H1 (cell line): ENCODE data around the gene OGT. TPM values are rescaled to one million over a fixed set of nuclear protein-coding genes. Genes with fewer than 3 reads are reported as not detected.

Source experiments
- CTCF ChIA-PET: fragments of 300-600 bp; sonication (Branson Sonifier 250); formaldehyde crosslinking; loops from one replicate; lab custom pipeline; 2021; ENCODE audit not compliant: partially characterized antibody; lab: Charles Lee
- POLR2A ChIA-PET: fragments of 300-600 bp; sonication (Branson Sonifier 250); formaldehyde crosslinking; loops from one replicate; lab custom pipeline; 2021; ENCODE audit warnings: inconsistent platforms; ENCODE audit not compliant: partially characterized antibody; lab: Charles Lee
- DNase-seq, 2 experiments: peaks; one replicate each; pipeline versions ENCODE4 v3.0.0 to v3.0.0-alpha.2; 2010 to 2022; ENCODE audit warnings: low spot score in 2 of 2, low read depth in 1 of 2, mixed read lengths in 1 of 2
- FAIRE-seq: peaks from 2 replicates; lab custom pipeline; 2011; peaks lifted over from hg19 to GRCh38; lab: Jason Lieb, UNC
- H2AFZ ChIP-seq: 2 replicates; pipeline ENCODE4 v1.8.1; 2012; ENCODE audit warnings: low read length, inconsistent platforms
- H2AK5ac ChIP-seq: 2 replicates; pipeline ENCODE4 v1.6.1; 2013; ENCODE audit warnings: low read depth, low read length
- H2BK120ac ChIP-seq: replicated peaks from 2 replicates; pipeline ENCODE3; 2013; ENCODE audit warnings: low read depth, low read length, inconsistent platforms
- H2BK12ac ChIP-seq: 2 replicates; pipeline ENCODE4 v1.6.1; 2013; ENCODE audit warnings: low read depth, low read length
- H2BK15ac ChIP-seq: 2 replicates; pipeline ENCODE4 v1.6.1; 2013; ENCODE audit warnings: low read length
- H2BK20ac ChIP-seq: 2 replicates; pipeline ENCODE4 v1.6.1; 2013; ENCODE audit warnings: low read length
- H2BK5ac ChIP-seq: 2 replicates; pipeline ENCODE4 v1.6.1; 2013; ENCODE audit warnings: low read depth, low read length
- H3K14ac ChIP-seq: 2 replicates; pipeline ENCODE4 v1.6.1; 2013; ENCODE audit warnings: inconsistent platforms; ENCODE audit not compliant: insufficient read length
- H3K18ac ChIP-seq: 2 replicates; pipeline ENCODE4 v1.6.1; 2013; ENCODE audit warnings: low read length; ENCODE audit errors: extremely low read depth
- H3K23ac ChIP-seq: 2 replicates; pipeline ENCODE4 v1.6.1; 2013; ENCODE audit warnings: inconsistent platforms; ENCODE audit not compliant: insufficient read length
- H3K23me2 ChIP-seq: 2 replicates; pipeline ENCODE4 v1.6.1; 2013; ENCODE audit warnings: low read depth, low read length
- H3K27ac ChIP-seq: 2 replicates; pipeline ENCODE4 v1.6.1; 2011; ENCODE audit warnings: low read depth, low read length, inconsistent platforms
- H3K27me3 ChIP-seq, 4 experiments: replicated peaks in 1 of 4; 1 replicate in 1 of 4; 2 replicates in 3 of 4; pipeline versions ENCODE4 v1.6.1 to v1.8.1; 2011 to 2013; ENCODE audit warnings: low read length in 3 of 4, mild to moderate bottlenecking in 3 of 4, inconsistent platforms in 2 of 4, mixed read lengths in 2 of 4, moderate library complexity in 1 of 4; ENCODE audit not compliant: control insufficient read depth in 3 of 4, insufficient read depth in 3 of 4; ENCODE audit errors: extremely low read depth in 1 of 4
- H3K36me3 ChIP-seq, 4 experiments: 2 replicates each; pipeline versions ENCODE4 v1.6.1 to v1.8.1; 2011 to 2013; ENCODE audit warnings: mild to moderate bottlenecking in 4 of 4, low read length in 3 of 4, moderate library complexity in 2 of 4, control low read depth in 1 of 4, inconsistent platforms in 1 of 4; ENCODE audit not compliant: insufficient read depth in 4 of 4, control insufficient read depth in 2 of 4
- H3K4ac ChIP-seq: replicated peaks from 2 replicates; pipeline ENCODE3; 2013; ENCODE audit warnings: low read length, low read depth, mixed read lengths, inconsistent platforms; ENCODE audit not compliant: insufficient read length
- H3K4me1 ChIP-seq, 4 experiments: replicated peaks in 1 of 4; 1 replicate in 1 of 4; 2 replicates in 3 of 4; pipeline versions ENCODE4 v1.6.1 to v1.8.1; 2011 to 2013; ENCODE audit warnings: low read length in 3 of 4, inconsistent platforms in 2 of 4, mixed read lengths in 1 of 4; ENCODE audit not compliant: insufficient read depth in 4 of 4, control insufficient read depth in 3 of 4
- H3K4me2 ChIP-seq, 2 experiments: 2 replicates each; pipeline versions ENCODE4 v1.6.1 to v1.8.1; 2011 to 2013; ENCODE audit warnings: low read depth in 2 of 2, low read length in 2 of 2, control low read depth in 1 of 2, inconsistent platforms in 1 of 2, mild to moderate bottlenecking in 1 of 2; ENCODE audit not compliant: insufficient read depth in 1 of 2
- H3K4me3 ChIP-seq, 4 experiments: fragments of 200-600, 300-600 bp in 1 of 4; sonication (generic), shearing (Covaris generic), sonication (Bioruptor Twin) in 1 of 4; 2 replicates each; pipeline versions ENCODE4 v1.5.1 to v1.8.1; 2011 to 2016; ENCODE audit warnings: low read length in 4 of 4, low read depth in 3 of 4, control low read depth in 2 of 4, inconsistent platforms in 2 of 4, mild to moderate bottlenecking in 2 of 4, mixed read lengths in 1 of 4, moderate library complexity in 1 of 4; ENCODE audit not compliant: insufficient read depth in 2 of 4; ENCODE audit errors: extremely low read depth in 1 of 4
- H3K56ac ChIP-seq: replicated peaks from 2 replicates; pipeline ENCODE3; 2013; ENCODE audit warnings: low read depth, mild to moderate bottlenecking, mixed read lengths, low read length, inconsistent platforms; ENCODE audit not compliant: insufficient read length
- H3K79me1 ChIP-seq: 2 replicates; pipeline ENCODE4 v1.6.1; 2013; ENCODE audit warnings: low read depth, low read length, control low read depth
- H3K79me2 ChIP-seq, 2 experiments: 2 replicates each; pipeline versions ENCODE4 v1.6.1 to v1.8.1; 2012 to 2013; ENCODE audit warnings: low read length in 2 of 2, mild to moderate bottlenecking in 2 of 2, inconsistent platforms in 1 of 2; ENCODE audit not compliant: insufficient read depth in 2 of 2, control insufficient read depth in 1 of 2
- H3K9ac ChIP-seq, 4 experiments: replicated peaks in 1 of 4; 1 replicate in 1 of 4; 2 replicates in 3 of 4; pipeline versions ENCODE4 v1.6.1 to v1.8.1; 2011 to 2013; ENCODE audit warnings: low read depth in 3 of 4, low read length in 3 of 4, control low read depth in 2 of 4, mild to moderate bottlenecking in 2 of 4, moderate library complexity in 2 of 4, inconsistent platforms in 1 of 4; ENCODE audit errors: extremely low read depth in 1 of 4
- H3K9me3 ChIP-seq, 2 experiments: 2 replicates each; pipeline versions ENCODE4 v1.6.1 to v1.8.1; 2012 to 2013; ENCODE audit warnings: mild to moderate bottlenecking in 2 of 2, moderate library complexity in 2 of 2, control low read depth in 1 of 2, inconsistent platforms in 1 of 2, low read depth in 1 of 2, low read length in 1 of 2, mixed read lengths in 1 of 2; ENCODE audit not compliant: insufficient read depth in 2 of 2
- H4K20me1 ChIP-seq, 2 experiments: replicated peaks in 1 of 2; 2 replicates each; pipeline versions ENCODE3 to v1.8.1; 2011 to 2013; ENCODE audit warnings: inconsistent platforms in 2 of 2, low read length in 2 of 2, mild to moderate bottlenecking in 1 of 2; ENCODE audit not compliant: insufficient read depth in 2 of 2, control insufficient read depth in 1 of 2
- H4K5ac ChIP-seq: 2 replicates; pipeline ENCODE4 v1.6.1; 2013; ENCODE audit warnings: low read length, low read depth, mixed read lengths, inconsistent platforms; ENCODE audit not compliant: insufficient read length
- H4K8ac ChIP-seq: 2 replicates; pipeline ENCODE4 v1.8.0; 2013; ENCODE audit warnings: mild to moderate bottlenecking, moderate library complexity, low read length, inconsistent platforms; ENCODE audit not compliant: insufficient read depth; ENCODE audit errors: extremely low read depth
- H4K91ac ChIP-seq: replicated peaks from 2 replicates; pipeline ENCODE3; 2013; ENCODE audit warnings: low read length, mixed read lengths, inconsistent platforms; ENCODE audit not compliant: insufficient read length
- EZH2 ChIP-seq: fragments of 200-600 bp; sonication (generic); IDR thresholded peaks from 2 replicates; pipeline ENCODE4 v1.7.1; 2012; ENCODE audit warnings: low read depth, mild to moderate bottlenecking, moderate library complexity, low read length, inconsistent platforms; ENCODE audit not compliant: severe bottlenecking
- RNF2 ChIP-seq: fragments of 200-900, 300-1000 bp; sonication (generic); IDR thresholded peaks from 2 replicates; pipeline ENCODE4 v1.7.1; 2016; ENCODE audit warnings: borderline replicate concordance, low read depth, mild to moderate bottlenecking, antibody characterized with exemption, low read length; ENCODE audit not compliant: poor library complexity, severe bottlenecking; ENCODE audit errors: missing control alignments
- WGBS, 2 experiments: shearing (Covaris generic) in 1 of 2; methylation state at CpG; one replicate each; pipeline versions ENCODE4 v1.1.6 to v1.1.7; 2013 to 2015; ENCODE audit warnings: low lambda C conversion rate in 2 of 2, mixed read lengths in 2 of 2, inconsistent platforms in 1 of 2, low coverage in 1 of 2, missing lambda C conversion rate in 1 of 2; ENCODE audit not compliant: insufficient replicate concordance in 2 of 2, insufficient coverage in 1 of 2, insufficient read length in 1 of 2; ENCODE audit errors: extremely low coverage in 1 of 2, missing lambda C conversion rate in 1 of 2; 5-methylcytosine and 5-hydroxymethylcytosine counted together
- polyA plus RNA-seq, 7 experiments: library from polyadenylated mRNA; depleted of rRNA in 3 of 7; stranded (reverse) in 5 of 7; unstranded in 2 of 7; fragments of >200 nt in 5 of 7; fragments of 200-250 nt in 2 of 7; gene quantifications; 1 replicate in 5 of 7; 2 replicates in 1 of 7; 4 replicates in 1 of 7; pipeline versions ENCODE4 v1.2.1 to v1.2.3, GENCODE V29; 2011 to 2013; ENCODE audit warnings: missing spikeins in 2 of 7, mixed read lengths in 2 of 7
- total RNA-seq: library from RNA; stranded (reverse); fragmentation: NEBNext Ultra II Directional; extraction: Animal tissue kit (Norgen Biotek cat#: 25700); gene quantifications from 2 replicates; pipeline ENCODE4 v1.2.1, GENCODE V29; 2021

The OGT gene
- total and polyA plus RNA-seq, 2 of the 8 experiments (the other 6 are each of a cell fraction or from before 2014, with no cell fraction given): 130 to 169 TPM

DNA sequence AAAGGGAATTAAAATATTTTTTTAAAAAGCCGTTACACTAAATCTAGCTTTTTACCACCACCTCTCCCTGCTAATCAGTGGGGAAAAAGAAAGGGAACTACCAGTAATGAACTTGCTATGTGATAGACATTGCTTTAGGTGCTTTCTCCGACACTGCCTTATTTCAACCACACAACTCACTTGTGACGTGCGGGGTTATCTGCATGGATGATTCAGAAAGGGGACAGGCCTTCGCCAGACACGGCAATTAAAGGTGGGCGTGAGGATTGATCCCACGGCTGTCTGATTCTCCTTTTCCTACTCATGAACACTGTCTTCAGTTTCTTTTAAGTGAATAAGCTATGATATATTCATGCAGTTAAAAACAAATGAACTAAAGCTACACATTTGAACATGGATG is 86.3 kb downstream of the OGT start:
- Histone ChIP-seq H3K18ac (no peak overlapping the region), H3K79me1 (no peaks in the 10 kb centered on the region), H2AFZ (no peak overlapping the region), H2BK5ac (no peak overlapping the region), H2BK20ac (no peak overlapping the region), H2BK120ac (no peak overlapping the region), H2BK12ac (no peak overlapping the region), H3K79me2 (no peaks in the 10 kb centered on the region), H3K4me1 (peaks cover 0 to 5% (median 0%) of the 10 kb centered on the region in 4 experiments; a peak in 1 of 7 replicates), H3K23me2 (no peaks in the 10 kb centered on the region), H4K91ac (no peak overlapping the region), H3K27me3 (no peaks in the 10 kb centered on the region), H3K14ac (no peak overlapping the region), H3K56ac (no peak overlapping the region), H3K23ac (no peak overlapping the region), H3K9me3 (no peaks in the 10 kb centered on the region), H4K8ac (no peak overlapping the region), H4K20me1 (no peaks in the 10 kb centered on the region), H3K4me3 (no peak overlapping the region), H3K27ac (no peak overlapping the region), H3K4me2 (no peak overlapping the region), H3K9ac (no peak overlapping the region), H3K4ac (no peak overlapping the region), H3K36me3 (no peaks in the 10 kb centered on the region), H2BK15ac (no peak overlapping the region), H4K5ac (no peak overlapping the region), H2AK5ac (no peak overlapping the region)
- ChIA-PET CTCF (interaction anchor here (0.7 to 1.4 kb wide), 2 partner anchors 32 to 45 kb away, joined by 3 to 4 read pairs; no protein-coding TSS in a partner anchor), POLR2A (no interaction called here)
- FAIRE-seq (no peak), DNase-seq (no peak)
- 90% methylated on average over 8 of the region's 8 CpGs; no CpG with 5 or more reads in 1 of the 2 experiments for WGBS, 2 experiments
- TF ChIP-seq RNF2: no peak
- TF ChIP-seq EZH2: no peak
